Panc1 (cell line): ENCODE measurements around the gene ACADL. TPM values are rescaled to one million over a fixed set of nuclear protein-coding genes. Genes with fewer than 3 reads are reported as not detected.

Source experiments
- ATAC-seq: fragments of 200-7000 bp; cut with Tn5 transposase; 2 replicates; pipeline ENCODE4 v1.9.1; 2020; ENCODE audit warnings: mild to moderate bottlenecking, moderate library complexity
- BruUV-seq: library from RNA; stranded (reverse); fragments of 400-500 nt; replicated peaks from 2 replicates; lab custom pipeline; 2021; lab: Mats Ljungman, UMichigan
- CTCF ChIA-PET: fragments of 300-600 bp; sonication (Branson Sonifier 250); formaldehyde crosslinking; loops from one replicate; lab custom pipeline; 2022; ENCODE audit warnings: antibody characterized with exemption; lab: Charles Lee
- POLR2A ChIA-PET: fragments of 300-600 bp; sonication (Branson Sonifier 250); formaldehyde crosslinking; loops from one replicate; lab custom pipeline; 2022; ENCODE audit warnings: antibody characterized with exemption; lab: Charles Lee
- DNase-seq: peaks from one replicate; pipeline ENCODE4 v3.0.0-alpha.2; 2010; ENCODE audit warnings: low read depth, low spot score
- H3K27ac ChIP-seq: 2 replicates; pipeline ENCODE4 v1.5.1; 2011; ENCODE audit warnings: mild to moderate bottlenecking, low read length, inconsistent platforms
- H3K27me3 ChIP-seq: fragments of 200-500 bp; sonication (Bioruptor generic); 2 replicates; pipeline ENCODE4 v1.6.0; 2014; ENCODE audit warnings: low read length, inconsistent platforms; ENCODE audit not compliant: control insufficient read depth, insufficient read depth
- H3K36me3 ChIP-seq: fragments of 200-500 bp; sonication (Bioruptor generic); 2 replicates; pipeline ENCODE4 v1.5.1; 2014; ENCODE audit warnings: inconsistent platforms, mild to moderate bottlenecking, low read length, moderate library complexity; ENCODE audit not compliant: control insufficient read depth, insufficient read depth
- H3K4me1 ChIP-seq: 2 replicates; pipeline ENCODE4 v1.5.1; 2011; ENCODE audit warnings: inconsistent platforms, mild to moderate bottlenecking, low read length, moderate library complexity; ENCODE audit not compliant: control insufficient read depth, insufficient read depth
- H3K4me3 ChIP-seq, 2 experiments: 2 replicates each; pipeline ENCODE4 v1.5.1; 2011 to 2012; ENCODE audit warnings: low read depth in 2 of 2, low read length in 2 of 2, mild to moderate bottlenecking in 2 of 2, inconsistent platforms in 1 of 2, moderate library complexity in 1 of 2
- H3K9me3 ChIP-seq: fragments of 200-500 bp; sonication (Bioruptor generic); 2 replicates; pipeline ENCODE4 v1.5.1; 2014; ENCODE audit warnings: low read depth, mild to moderate bottlenecking, inconsistent platforms, low read length, moderate library complexity; ENCODE audit not compliant: control insufficient read depth, insufficient read depth
- POLR2AphosphoS5 ChIP-seq: IDR thresholded peaks from 2 replicates; pipeline ENCODE4 v1.6.1; 2012; ENCODE audit warnings: mild to moderate bottlenecking, low read depth, low read length, moderate library complexity
- SIN3A ChIP-seq: IDR thresholded peaks from 2 replicates; pipeline ENCODE4 v1.6.1; 2012; ENCODE audit warnings: low read depth, mild to moderate bottlenecking, low read length, moderate library complexity, borderline replicate concordance; ENCODE audit not compliant: insufficient read depth
- TCF7L2 ChIP-seq: IDR thresholded peaks from 2 replicates; pipeline ENCODE4 v1.6.1; 2011; ENCODE audit warnings: mild to moderate bottlenecking, low read depth, low read length, inconsistent platforms
- in situ Hi-C: cut with HindIII; loops from 2 replicates; pipeline ENCODE4 v1.10.0; 2016; ENCODE audit warnings: low sequenced_read_pairs, low pct_unique_long_range_greater_than_20kb
- intact Hi-C: fragments of 100-400 bp; cut with micrococcal nuclease; formaldehyde crosslinking; loops from one replicate; pipeline ENCODE4 v1.10.0; 2022; ENCODE audit not compliant: unreplicated experiment
- total RNA-seq: library from RNA; stranded (reverse); gene quantifications from one replicate; pipeline ENCODE4 v1.2.1, GENCODE V29; 2021; ENCODE audit not compliant: unreplicated experiment
- TF ChIP-seq, protein P1 (sequence below): fragments of 450-650 bp; IDR thresholded peaks from 2 replicates; pipeline ENCODE4 v1.5.1; 2017; ENCODE audit warnings: mild to moderate bottlenecking
- TF ChIP-seq, protein P2 (sequence below), 2 experiments: IDR thresholded peaks; 2 replicates each; pipeline ENCODE4 v1.6.1; 2011 to 2012; ENCODE audit warnings: low read depth in 2 of 2, control low read depth in 1 of 2, low read length in 1 of 2, mild to moderate bottlenecking in 1 of 2, moderate library complexity in 1 of 2; ENCODE audit not compliant: insufficient read depth in 1 of 2

Gene ACADL
- total RNA-seq, 1 experiment from 2014 or later, result not detected

DNA sequence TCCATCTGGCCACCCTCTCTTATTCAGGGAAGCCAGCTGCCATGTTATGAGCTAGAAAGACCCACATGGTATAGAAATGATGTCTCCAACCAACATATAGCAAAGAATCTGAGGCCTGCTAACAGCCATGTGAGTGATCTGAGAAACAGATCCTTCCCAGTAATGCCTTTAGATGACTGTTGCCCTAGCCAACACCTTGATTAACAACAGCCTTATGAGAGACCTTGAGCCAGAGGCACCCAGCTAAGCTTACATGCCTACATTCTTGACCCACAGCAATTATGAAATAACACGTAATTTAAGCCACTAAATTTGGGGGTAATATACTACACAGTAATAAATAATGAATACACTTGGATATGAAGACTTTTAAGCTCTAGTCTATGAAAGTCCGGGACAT, 67.0 kb downstream of the ACADL start:
- intact Hi-C loops (no loop called here), in situ Hi-C loops (no loop called here)
- TF ChIP-seq, protein P1, sequence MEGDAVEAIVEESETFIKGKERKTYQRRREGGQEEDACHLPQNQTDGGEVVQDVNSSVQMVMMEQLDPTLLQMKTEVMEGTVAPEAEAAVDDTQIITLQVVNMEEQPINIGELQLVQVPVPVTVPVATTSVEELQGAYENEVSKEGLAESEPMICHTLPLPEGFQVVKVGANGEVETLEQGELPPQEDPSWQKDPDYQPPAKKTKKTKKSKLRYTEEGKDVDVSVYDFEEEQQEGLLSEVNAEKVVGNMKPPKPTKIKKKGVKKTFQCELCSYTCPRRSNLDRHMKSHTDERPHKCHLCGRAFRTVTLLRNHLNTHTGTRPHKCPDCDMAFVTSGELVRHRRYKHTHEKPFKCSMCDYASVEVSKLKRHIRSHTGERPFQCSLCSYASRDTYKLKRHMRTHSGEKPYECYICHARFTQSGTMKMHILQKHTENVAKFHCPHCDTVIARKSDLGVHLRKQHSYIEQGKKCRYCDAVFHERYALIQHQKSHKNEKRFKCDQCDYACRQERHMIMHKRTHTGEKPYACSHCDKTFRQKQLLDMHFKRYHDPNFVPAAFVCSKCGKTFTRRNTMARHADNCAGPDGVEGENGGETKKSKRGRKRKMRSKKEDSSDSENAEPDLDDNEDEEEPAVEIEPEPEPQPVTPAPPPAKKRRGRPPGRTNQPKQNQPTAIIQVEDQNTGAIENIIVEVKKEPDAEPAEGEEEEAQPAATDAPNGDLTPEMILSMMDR, result no peak
- TF ChIP-seq, protein P2, sequence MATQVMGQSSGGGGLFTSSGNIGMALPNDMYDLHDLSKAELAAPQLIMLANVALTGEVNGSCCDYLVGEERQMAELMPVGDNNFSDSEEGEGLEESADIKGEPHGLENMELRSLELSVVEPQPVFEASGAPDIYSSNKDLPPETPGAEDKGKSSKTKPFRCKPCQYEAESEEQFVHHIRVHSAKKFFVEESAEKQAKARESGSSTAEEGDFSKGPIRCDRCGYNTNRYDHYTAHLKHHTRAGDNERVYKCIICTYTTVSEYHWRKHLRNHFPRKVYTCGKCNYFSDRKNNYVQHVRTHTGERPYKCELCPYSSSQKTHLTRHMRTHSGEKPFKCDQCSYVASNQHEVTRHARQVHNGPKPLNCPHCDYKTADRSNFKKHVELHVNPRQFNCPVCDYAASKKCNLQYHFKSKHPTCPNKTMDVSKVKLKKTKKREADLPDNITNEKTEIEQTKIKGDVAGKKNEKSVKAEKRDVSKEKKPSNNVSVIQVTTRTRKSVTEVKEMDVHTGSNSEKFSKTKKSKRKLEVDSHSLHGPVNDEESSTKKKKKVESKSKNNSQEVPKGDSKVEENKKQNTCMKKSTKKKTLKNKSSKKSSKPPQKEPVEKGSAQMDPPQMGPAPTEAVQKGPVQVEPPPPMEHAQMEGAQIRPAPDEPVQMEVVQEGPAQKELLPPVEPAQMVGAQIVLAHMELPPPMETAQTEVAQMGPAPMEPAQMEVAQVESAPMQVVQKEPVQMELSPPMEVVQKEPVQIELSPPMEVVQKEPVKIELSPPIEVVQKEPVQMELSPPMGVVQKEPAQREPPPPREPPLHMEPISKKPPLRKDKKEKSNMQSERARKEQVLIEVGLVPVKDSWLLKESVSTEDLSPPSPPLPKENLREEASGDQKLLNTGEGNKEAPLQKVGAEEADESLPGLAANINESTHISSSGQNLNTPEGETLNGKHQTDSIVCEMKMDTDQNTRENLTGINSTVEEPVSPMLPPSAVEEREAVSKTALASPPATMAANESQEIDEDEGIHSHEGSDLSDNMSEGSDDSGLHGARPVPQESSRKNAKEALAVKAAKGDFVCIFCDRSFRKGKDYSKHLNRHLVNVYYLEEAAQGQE (IDR thresholded peaks at IDR 0.05; ENCODE audit: insufficient read depth in 1 of 2, low read depth in 2 of 2, low read length in 1 of 2), result no peak
- TF ChIP-seq SIN3A, result no peak
- no peak for TF ChIP-seq POLR2AphosphoS5
- TF ChIP-seq TCF7L2, result no peak
- no peak for DNase-seq
- POLR2A ChIA-PET, result no interaction called here
- Histone ChIP-seq H3K9me3 (no peaks in the 10 kb centered on the region), H3K27me3 (no peaks in the 10 kb centered on the region), H3K27ac (no peak overlapping the region), H3K4me3 (no peak overlapping the region), H3K4me1 (no peaks in the 10 kb centered on the region), H3K36me3 (no peaks in the 10 kb centered on the region)
- CTCF ChIA-PET, result no interaction called here
- no peak for ATAC-seq
- BruUV-seq, result no TSS peak

GRCh38 chr2:210157526-210157925, 67.7 kb downstream of the ACADL start:
- ChIA-PET CTCF (no interaction called here), POLR2A (interaction anchor here (0.7 kb wide), 1 partner anchor 160 kb away, joined by 12 read pairs; no protein-coding TSS in a partner anchor)
- Histone ChIP-seq H3K27ac (no peak overlapping the region), H3K27me3 (no peaks in the 10 kb centered on the region), H3K4me3 (no peak overlapping the region), H3K9me3 (no peaks in the 10 kb centered on the region), H3K4me1 (no peaks in the 10 kb centered on the region), H3K36me3 (no peaks in the 10 kb centered on the region)
- no TSS peak for BruUV-seq
- in situ Hi-C loops, result no loop called here
- DNase-seq (no peak), ATAC-seq (no peak)
- intact Hi-C loops, result no loop called here
- no peak for TF ChIP-seq TCF7L2
- TF ChIP-seq, protein P2 (IDR thresholded peaks at IDR 0.05; ENCODE audit: insufficient read depth in 1 of 2, low read depth in 2 of 2, low read length in 1 of 2), result no peak
